WTC11 (cell line): ENCODE data around the gene SPDYC. TPM values are rescaled to one million over a fixed set of nuclear protein-coding genes. Genes with fewer than 3 reads are reported as not detected.

Source experiments
- ATAC-seq: fragments of 200-7000 bp; cut with Tn5 transposase; 2 replicates; pipeline ENCODE4 v1.10.0; 2021; ENCODE audit warnings: mild to moderate bottlenecking, moderate library complexity
- CTCF ChIA-PET: fragments of 300-600 bp; sonication (Branson Sonifier 250); formaldehyde crosslinking; loops from one replicate; lab custom pipeline; 2021; ENCODE audit warnings: antibody characterized with exemption; lab: Charles Lee
- POLR2A ChIA-PET: fragments of 350-600 bp; sonication (Branson Sonifier 250); formaldehyde crosslinking; loops from one replicate; lab custom pipeline; 2021; ENCODE audit warnings: antibody characterized with exemption; lab: Charles Lee
- DNase-seq: peaks from one replicate; pipeline ENCODE4 v3.0.0; 2021; ENCODE audit warnings: low spot score
- H3K27ac Mint-ChIP-seq: 2 replicates; pipeline ENCODE4 v1.8.0; 2021; ENCODE audit warnings: mixed read lengths
- H3K27me3 Mint-ChIP-seq: 2 replicates; pipeline ENCODE4 v1.8.0; 2021; ENCODE audit warnings: low read depth, mild to moderate bottlenecking, moderate library complexity, mixed read lengths
- H3K36me3 Mint-ChIP-seq: 2 replicates; pipeline ENCODE4 v1.8.0; 2021; ENCODE audit warnings: mixed read lengths
- H3K4me1 Mint-ChIP-seq: 2 replicates; pipeline ENCODE4 v1.8.0; 2022; ENCODE audit warnings: mixed read lengths
- H3K4me3 Mint-ChIP-seq: 2 replicates; pipeline ENCODE4 v1.8.0; 2021; ENCODE audit warnings: mild to moderate bottlenecking, moderate library complexity, mixed read lengths
- H3K9me3 Mint-ChIP-seq: 2 replicates; pipeline ENCODE4 v1.8.0; 2021; ENCODE audit warnings: mixed read lengths
- ARID4B ChIP-seq: sonication (generic); formaldehyde crosslinking; IDR thresholded peaks from 2 replicates; pipeline ENCODE4 v1.8.0; 2023; ENCODE audit warnings: missing genetic modification reagents, mild to moderate bottlenecking, borderline replicate concordance
- ATF6 ChIP-seq: sonication (generic); formaldehyde crosslinking; IDR thresholded peaks from 2 replicates; pipeline ENCODE4 v1.8.1; 2023; ENCODE audit warnings: mild to moderate bottlenecking, missing genetic modification reagents
- CREB1 ChIP-seq: sonication (generic); formaldehyde crosslinking; IDR thresholded peaks from 2 replicates; pipeline ENCODE4 v1.8.0; 2023; ENCODE audit warnings: mild to moderate bottlenecking, missing genetic modification reagents
- EMX1 ChIP-seq: fragments of 250-450 bp; sonication (Bioruptor Pico); IDR thresholded peaks from 2 replicates; pipeline ENCODE4 v1.8.0; 2021; ENCODE audit warnings: mild to moderate bottlenecking
- ESRRA ChIP-seq: sonication (generic); formaldehyde crosslinking; IDR thresholded peaks from 2 replicates; pipeline ENCODE4 v1.8.1; 2022; ENCODE audit warnings: mild to moderate bottlenecking, missing genetic modification reagents, borderline replicate concordance
- ETV6 ChIP-seq: sonication (generic); formaldehyde crosslinking; IDR thresholded peaks from 2 replicates; pipeline ENCODE4 v1.8.1; 2022; ENCODE audit warnings: mild to moderate bottlenecking, missing genetic modification reagents
- FOXK1 ChIP-seq: sonication (generic); formaldehyde crosslinking; IDR thresholded peaks from 2 replicates; pipeline ENCODE4 v1.8.0; 2022; ENCODE audit warnings: mild to moderate bottlenecking, moderate library complexity, missing genetic modification reagents
- FOXP4 ChIP-seq: sonication (generic); formaldehyde crosslinking; IDR thresholded peaks from 2 replicates; pipeline ENCODE4 v1.8.0; 2022; ENCODE audit warnings: mild to moderate bottlenecking, missing genetic modification reagents
- GABPB1 ChIP-seq: sonication (generic); formaldehyde crosslinking; IDR thresholded peaks from 2 replicates; pipeline ENCODE4 v1.8.1; 2023; ENCODE audit warnings: mild to moderate bottlenecking, missing genetic modification reagents
- IRF2 ChIP-seq: sonication (generic); formaldehyde crosslinking; IDR thresholded peaks from 2 replicates; pipeline ENCODE4 v1.8.0; 2022; ENCODE audit warnings: low read depth, missing genetic modification reagents, borderline replicate concordance
- JUN ChIP-seq: sonication (generic); formaldehyde crosslinking; IDR thresholded peaks from 2 replicates; pipeline ENCODE4 v1.8.0; 2023; ENCODE audit warnings: mild to moderate bottlenecking, missing genetic modification reagents
- MLX ChIP-seq: sonication (generic); formaldehyde crosslinking; IDR thresholded peaks from 2 replicates; pipeline ENCODE4 v1.8.1; 2023; ENCODE audit warnings: mild to moderate bottlenecking, missing genetic modification reagents, moderate library complexity
- NFATC4 ChIP-seq: fragments of 250-450 bp; sonication (Bioruptor Pico); IDR thresholded peaks from 2 replicates; pipeline ENCODE4 v1.9.0; 2021; ENCODE audit warnings: mild to moderate bottlenecking
- NFE2L1 ChIP-seq: sonication (generic); formaldehyde crosslinking; IDR thresholded peaks from 2 replicates; pipeline ENCODE4 v1.8.1; 2023; ENCODE audit warnings: missing genetic modification reagents
- SOX15 ChIP-seq: fragments of 250-450 bp; sonication (Bioruptor Pico); IDR thresholded peaks from 2 replicates; pipeline ENCODE4 v1.9.0; 2021; ENCODE audit warnings: mild to moderate bottlenecking
- TCF7 ChIP-seq: sonication (generic); formaldehyde crosslinking; IDR thresholded peaks from 2 replicates; pipeline ENCODE4 v1.8.0; 2022; ENCODE audit warnings: mild to moderate bottlenecking, low read depth, missing genetic modification reagents, moderate library complexity
- TEAD1 ChIP-seq: sonication (generic); formaldehyde crosslinking; IDR thresholded peaks from 2 replicates; pipeline ENCODE4 v1.8.0; 2022; ENCODE audit warnings: mild to moderate bottlenecking, missing genetic modification reagents
- TP53 ChIP-seq: sonication (generic); formaldehyde crosslinking; IDR thresholded peaks from 2 replicates; pipeline ENCODE4 v1.8.1; 2023; ENCODE audit warnings: mild to moderate bottlenecking, missing genetic modification reagents
- USF2 ChIP-seq: sonication (generic); formaldehyde crosslinking; IDR thresholded peaks from 2 replicates; pipeline ENCODE4 v1.8.1; 2023; ENCODE audit warnings: mild to moderate bottlenecking, missing genetic modification reagents, moderate library complexity
- ZNF121 ChIP-seq: sonication (generic); formaldehyde crosslinking; IDR thresholded peaks from 2 replicates; pipeline ENCODE4 v1.8.0; 2023; ENCODE audit warnings: missing genetic modification reagents
- ZNF138 ChIP-seq: sonication (generic); formaldehyde crosslinking; conservative IDR thresholded peaks from 2 replicates; pipeline ENCODE4 v1.8.1; 2022; ENCODE audit warnings: mild to moderate bottlenecking, moderate library complexity, missing genetic modification reagents
- ZNF263 ChIP-seq: sonication (generic); formaldehyde crosslinking; IDR thresholded peaks from 2 replicates; pipeline ENCODE4 v1.8.1; 2022; ENCODE audit warnings: low read depth, mild to moderate bottlenecking, moderate library complexity, missing genetic modification reagents
- ZNF423 ChIP-seq: fragments of 250-450 bp; sonication (Bioruptor Pico); IDR thresholded peaks from 2 replicates; pipeline ENCODE4 v2.1.2; 2022; ENCODE audit warnings: mild to moderate bottlenecking, moderate library complexity
- total RNA-seq: library from RNA; stranded (reverse); gene quantifications from 3 replicates; pipeline ENCODE4 v1.2.3, GENCODE V29; 2021

SPDYC gene
- total RNA-seq, 1 experiment from 2014 or later, result 0.35 TPM

- ATAC-seq (peak; percentile 47), DNase-seq (peak; percentile 71)
- Mint-ChIP-seq H3K27me3 (no peaks in the 10 kb centered on the region), H3K36me3 (peaks cover 8% of the 10 kb centered on the region), H3K9me3 (no peaks in the 10 kb centered on the region), H3K4me3 (peak within 1 kb of the TSS; percentile 99), H3K4me1 (peaks cover 47% of the 10 kb centered on the region), H3K27ac (peak within 1 kb of the TSS; percentile 99)
- 0 out of 2 replicates have a peak, but pooled peaks have one; percentile 14 for TF ChIP-seq ARID4B (CRISPR knock-in tag)
- TF ChIP-seq ZNF263, result peak; percentile 90
- no peak for TF ChIP-seq ATF6 (CRISPR knock-in tag)
- TF ChIP-seq ESRRA (CRISPR knock-in tag), result 0 out of 2 replicates have a peak, but pooled peaks have one; percentile 35
- TF ChIP-seq MLX (CRISPR knock-in tag), result no peak
- no peak for TF ChIP-seq USF2 (CRISPR knock-in tag)
- peak; percentile 15; the same call in 1 of the 2 replicates for TF ChIP-seq ETV6 (CRISPR knock-in tag)
- 0 out of 2 replicates have a peak, but pooled peaks have one; percentile 32 for TF ChIP-seq TCF7
- 0 out of 2 replicates have a peak, but pooled peaks have one; percentile 25 for TF ChIP-seq GABPB1 (CRISPR knock-in tag)
- CTCF ChIA-PET, result interaction anchor here (0.5 to 5.6 kb wide), 32 partner anchors 9 to 174 kb away, joined by 3 to 53 read pairs (median 6); partner anchors contain the start of genes CDC42EP2, FAU, MRPL49 and POLA2
- POLR2A ChIA-PET, result interaction anchor here (0.5 to 3.6 kb wide), 11 partner anchors 12 to 433 kb away, joined by 3 to 20 read pairs (median 3); partner anchors contain the start of genes FAU, MRPL49, PCNX3 and SPDYC
Measured at GRCh38 chr11:65181569-65182257, 11.7 kb downstream of the SPDYC start, which contains the start of gene CAPN1. CAPN1 (plus strand) TSS chr11:65181928; CDS start chr11:65182702, 774 bp downstream.

- H3K36me3 Mint-ChIP-seq, result peaks cover 16% of the 10 kb centered on the region
- ChIA-PET POLR2A (interaction anchor here (0.5 to 3.6 kb wide), 8 partner anchors 14 to 318 kb away, joined by 3 to 20 read pairs (median 4); partner anchors contain the start of genes FAU, MRPL49, SYVN1 and ZNHIT2), CTCF (interaction anchor here (0.5 to 5.6 kb wide), 29 partner anchors 10 to 494 kb away, joined by 3 to 53 read pairs (median 7); partner anchors contain the start of genes CDC42EP2, FAU, MRPL49 and POLA2)
- H3K9me3 Mint-ChIP-seq, result no peaks in the 10 kb centered on the region
- peaks cover 48% of the 10 kb centered on the region for H3K4me1 Mint-ChIP-seq
- DNase-seq (peak; percentile 81), ATAC-seq (peak; percentile 56)
- no peaks in the 10 kb centered on the region for H3K27me3 Mint-ChIP-seq
- peak overlapping the region; percentile 99 for H3K27ac Mint-ChIP-seq
- peak overlapping the region; percentile 99 for H3K4me3 Mint-ChIP-seq
- TF ChIP-seq ZNF263 (peak; percentile 4; the same call in 1 of the 2 replicates), TP53 (no peak), NFE2L1 (no peak), JUN (CRISPR knock-in tag) (no peak), GABPB1 (CRISPR knock-in tag) (no peak), EMX1 (CRISPR knock-in tag) (no peak), ZNF138 (CRISPR knock-in tag) (no peak), IRF2 (CRISPR knock-in tag) (no peak), ZNF423 (no peak), SOX15 (no peak), NFATC4 (CRISPR knock-in tag) (no peak), CREB1 (CRISPR knock-in tag) (no peak), TEAD1 (CRISPR knock-in tag) (no peak), FOXK1 (CRISPR knock-in tag) (no peak), FOXP4 (CRISPR knock-in tag) (no peak), ZNF121 (no peak)
Measured at GRCh38 chr11:65182258-65183170, 12.5 kb downstream of the SPDYC start.
